ENCODE results near the gene ACTC1. TPM values are rescaled to one million over a fixed set of nuclear protein-coding genes. Genes with fewer than 3 reads are reported as not detected.

The ACTC1 gene
- polyA plus RNA-seq, 1 donor from 2014 or later = not detected

Other genes starting within 250 kb of the ACTC1 start
- gene GOLGA8B, start 211.9 kb downstream of the ACTC1 start, polyA plus RNA-seq = 413 and 462 TPM in 2 replicates
- gene GJD2, start 40.6 kb downstream of the ACTC1 start, polyA plus RNA-seq = 3.2 and 4.6 TPM in 2 replicates
- 21.2 and 22.4 TPM in 2 replicates for gene AQR, start 174.2 kb upstream of the ACTC1 start, polyA plus RNA-seq
- 18.8 and 18.9 TPM in 2 replicates for gene ZNF770, start 192.7 kb upstream of the ACTC1 start, polyA plus RNA-seq